K562 (cell line): ENCODE data around the gene PTP4A1. TPM values are rescaled to one million over a fixed set of nuclear protein-coding genes. Genes with fewer than 3 reads are reported as not detected.

ENCODE experiments used
- ATAC-seq: fragments of 200-7000 bp; cut with Tn5 transposase; 3 replicates; pipeline ENCODE4 v1.9.1; 2020; ENCODE audit warnings: moderate library complexity
- BruUV-seq: library from RNA; stranded (reverse); fragments of 400-500 nt; replicated peaks from 2 replicates; lab custom pipeline; 2021; lab: Mats Ljungman, UMichigan
- CTCF ChIA-PET: fragments of 300-600 bp; formaldehyde crosslinking; extraction: SDS; loops from one replicate; lab custom pipeline; 2021; ENCODE audit warnings: low intra/inter-chr PET ratio; lab: Yijun Ruan, JAX
- POLR2A ChIA-PET: fragments of 300-600, 350-650 bp; sonication (Branson Sonifier 250); formaldehyde crosslinking; extraction: SDS; loops from one replicate; lab custom pipeline; 2021; ENCODE audit warnings: antibody characterized with exemption, inconsistent platforms; lab: Yijun Ruan, JAX
- DNase-seq, 4 experiments: peaks; one replicate each; pipeline versions ENCODE4 v3.0.0 to v3.0.0-alpha.2; 2011 to 2018; ENCODE audit warnings: low spot score in 3 of 4, mixed read lengths in 3 of 4; ENCODE audit errors: extremely low read depth in 1 of 4
- FAIRE-seq: peaks from 2 replicates; lab custom pipeline; 2011; peaks lifted over from hg19 to GRCh38; lab: Jason Lieb, UNC
- H2AFZ ChIP-seq: 2 replicates; pipeline ENCODE4 v1.6.0; 2011; ENCODE audit warnings: low read depth, low read length, control low read depth, inconsistent platforms
- H3K27ac ChIP-seq: fragments of 200-600 bp; 3 replicates; pipeline ENCODE4 v1.8.0; 2011; ENCODE audit warnings: low read depth, mild to moderate bottlenecking, control low read depth, inconsistent platforms, low read length, moderate library complexity, mixed read lengths; ENCODE audit errors: extremely low read depth
- H3K27me3 ChIP-seq, 2 experiments: fragments of 300-600 bp in 1 of 2; 2 replicates in 1 of 2; 3 replicates in 1 of 2; pipeline versions ENCODE4 v1.6.0 to v1.8.0; 2011; ENCODE audit warnings: inconsistent platforms in 2 of 2, low read length in 2 of 2, mild to moderate bottlenecking in 1 of 2, mixed read lengths in 1 of 2, moderate library complexity in 1 of 2; ENCODE audit not compliant: control insufficient read depth in 2 of 2, insufficient read depth in 2 of 2
- H3K36me3 ChIP-seq: fragments of 300-600 bp; 3 replicates; pipeline ENCODE4 v1.8.0; 2011; ENCODE audit warnings: mild to moderate bottlenecking, low read length, inconsistent platforms; ENCODE audit not compliant: control insufficient read depth, insufficient read depth
- H3K4me1 ChIP-seq, 2 experiments: fragments of 200-600 bp in 1 of 2; replicated peaks in 1 of 2; 2 replicates in 1 of 2; 3 replicates in 1 of 2; pipeline versions ENCODE4 v1.5.1 to v1.8.0; 2011; ENCODE audit warnings: inconsistent platforms in 2 of 2, low read length in 2 of 2, mild to moderate bottlenecking in 1 of 2, mixed read lengths in 1 of 2, moderate library complexity in 1 of 2; ENCODE audit not compliant: control insufficient read depth in 2 of 2, insufficient read depth in 2 of 2
- H3K4me2 ChIP-seq: 2 replicates; pipeline ENCODE4 v1.6.1; 2011; ENCODE audit warnings: low read length, control low read depth, inconsistent platforms, mixed read lengths; ENCODE audit not compliant: insufficient read depth
- H3K4me3 ChIP-seq: fragments of 200-600 bp; sonication (generic), shearing (Covaris generic); 2 replicates; pipeline ENCODE4 v1.5.1; 2016; ENCODE audit warnings: control low read depth, inconsistent platforms
- H3K79me2 ChIP-seq: fragments of 200-600 bp; 3 replicates; pipeline ENCODE4 v1.8.0; 2011; ENCODE audit warnings: low read length, inconsistent platforms; ENCODE audit not compliant: control insufficient read depth, insufficient read depth
- H3K9ac ChIP-seq, 2 experiments: 2 replicates each; pipeline versions ENCODE4 v1.6.0 to v1.6.1; 2011; ENCODE audit warnings: low read depth in 2 of 2, low read length in 2 of 2, control low read depth in 1 of 2, inconsistent platforms in 1 of 2, mild to moderate bottlenecking in 1 of 2, mixed read lengths in 1 of 2; ENCODE audit not compliant: insufficient read depth in 1 of 2
- H3K9me1 ChIP-seq: one replicate; pipeline ENCODE4 v1.6.0; 2011; ENCODE audit warnings: inconsistent platforms, mild to moderate bottlenecking, low read length, moderate library complexity; ENCODE audit not compliant: control insufficient read depth, insufficient read depth
- H3K9me3 ChIP-seq: replicated peaks from 2 replicates; pipeline ENCODE4 v1.5.1; 2011; ENCODE audit warnings: low read depth, low read length, inconsistent platforms; ENCODE audit not compliant: control insufficient read depth, insufficient read depth
- H4K20me1 ChIP-seq: replicated peaks from 2 replicates; pipeline ENCODE4 v1.6.1; 2011; ENCODE audit warnings: low read length, inconsistent platforms, mixed read lengths; ENCODE audit not compliant: control insufficient read depth, insufficient read depth
- WGBS: fragments of 100-300 bp; shearing (Covaris generic); methylation state at CpG from one replicate; pipeline ENCODE4 v1.1.6; 2016; ENCODE audit warnings: low coverage, mixed read lengths; ENCODE audit not compliant: insufficient coverage; ENCODE audit errors: missing lambda C conversion rate; 5-methylcytosine and 5-hydroxymethylcytosine counted together
- in situ Hi-C: fragments of 300-500 bp; cut with MboI; formaldehyde crosslinking; loops from 4 replicates; pipeline ENCODE4 v1.15.0; 2018; ENCODE audit warnings: inconsistent platforms, mixed read lengths
- intact Hi-C: fragments of 100-400 bp; cut with micrococcal nuclease; formaldehyde crosslinking; loops from 2 replicates; pipeline ENCODE4 v1.14.2; 2022
- polyA plus RNA-seq, 8 experiments: library from polyadenylated mRNA; depleted of rRNA in 4 of 8; stranded (reverse) in 5 of 8; unstranded in 3 of 8; fragments of >200 nt; fragmentation: Nextera tagmentation in 2 of 8; fragmentation: Illumina TruSeq in 1 of 8; extraction: Ambion mirVana in 2 of 8; extraction: Trizol in 1 of 8; gene quantifications; 2 replicates each; pipeline versions ENCODE4 v1.2.1 to v1.2.3, GENCODE V29; 2011 to 2014; ENCODE audit warnings: inconsistent platforms in 1 of 8, missing spikeins in 1 of 8
- total RNA-seq, 7 experiments: library from RNA; depleted of rRNA in 6 of 7; stranded (reverse); fragments of >200 nt in 6 of 7; fragmentation: Illumina TruSeq in 2 of 7; extraction: Trizol in 2 of 7; gene quantifications; 2 replicates each; pipeline versions ENCODE4 v1.2.1 to v1.2.3, GENCODE V29; 2011 to 2021; ENCODE audit warnings: low replicate concordance in 1 of 7
- TF ChIP-seq, protein P1 (sequence below): fragments of 450-650 bp; IDR thresholded peaks from 2 replicates; pipeline ENCODE4 v1.6.1; 2017; ENCODE audit warnings: mild to moderate bottlenecking, moderate library complexity
- TF ChIP-seq, protein P2 (sequence below), 2 experiments: IDR thresholded peaks; 2 replicates each; pipeline ENCODE4 v1.6.1; 2012; ENCODE audit warnings: improper control_type of control experiment in 2 of 2, low read depth in 2 of 2, low read length in 2 of 2, borderline replicate concordance in 1 of 2

Gene PTP4A1
- total and polyA plus RNA-seq, 9 of the 15 experiments (the other 6 are each of a cell fraction or from before 2014, with no cell fraction given) = 3.7 to 67.5 (median 13.1) TPM

DNA sequence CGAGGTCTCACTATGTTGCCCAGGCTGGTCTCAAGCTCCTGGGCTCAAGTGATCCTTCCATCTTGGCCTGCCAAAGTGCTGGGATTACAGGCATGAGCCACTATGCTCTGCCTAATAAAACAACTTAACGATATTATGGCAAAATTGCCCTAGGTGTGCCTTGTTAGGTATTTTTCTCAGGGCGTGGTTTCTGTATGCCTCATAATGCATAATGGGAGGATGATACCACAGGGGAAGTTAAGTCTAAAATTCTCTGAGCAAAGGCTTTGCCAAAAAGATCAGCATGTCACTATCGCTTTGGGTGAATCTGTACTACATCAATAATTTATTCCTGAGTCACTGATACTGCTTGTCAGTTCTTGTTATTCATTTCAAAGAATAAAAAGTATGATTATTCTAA lies 15.9 kb upstream of the PTP4A1 start:
- no peaks in the 10 kb centered on the region for H3K9me1 ChIP-seq
- no peaks in the 10 kb centered on the region for H3K36me3 ChIP-seq
- H3K4me2 ChIP-seq = no peak overlapping the region
- no peaks in the 10 kb centered on the region for H3K9me3 ChIP-seq
- FAIRE-seq (no peak), ATAC-seq (no peak)
- no peaks in the 10 kb centered on the region for H3K4me1 ChIP-seq
- ChIA-PET POLR2A (interaction anchor here (0.9 kb wide), 1 partner anchor 21 kb away, joined by 3 read pairs; no protein-coding TSS in a partner anchor), CTCF (no interaction called here)
- H3K27ac ChIP-seq = no peak overlapping the region
- intact Hi-C loops (no loop called here), in situ Hi-C loops (no loop called here)
- no peak overlapping the region for H2AFZ ChIP-seq
- no peaks in the 10 kb centered on the region for H3K79me2 ChIP-seq
- TF ChIP-seq, protein P1, sequence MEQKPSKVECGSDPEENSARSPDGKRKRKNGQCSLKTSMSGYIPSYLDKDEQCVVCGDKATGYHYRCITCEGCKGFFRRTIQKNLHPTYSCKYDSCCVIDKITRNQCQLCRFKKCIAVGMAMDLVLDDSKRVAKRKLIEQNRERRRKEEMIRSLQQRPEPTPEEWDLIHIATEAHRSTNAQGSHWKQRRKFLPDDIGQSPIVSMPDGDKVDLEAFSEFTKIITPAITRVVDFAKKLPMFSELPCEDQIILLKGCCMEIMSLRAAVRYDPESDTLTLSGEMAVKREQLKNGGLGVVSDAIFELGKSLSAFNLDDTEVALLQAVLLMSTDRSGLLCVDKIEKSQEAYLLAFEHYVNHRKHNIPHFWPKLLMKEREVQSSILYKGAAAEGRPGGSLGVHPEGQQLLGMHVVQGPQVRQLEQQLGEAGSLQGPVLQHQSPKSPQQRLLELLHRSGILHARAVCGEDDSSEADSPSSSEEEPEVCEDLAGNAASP = no peak
- TF ChIP-seq, protein P2, sequence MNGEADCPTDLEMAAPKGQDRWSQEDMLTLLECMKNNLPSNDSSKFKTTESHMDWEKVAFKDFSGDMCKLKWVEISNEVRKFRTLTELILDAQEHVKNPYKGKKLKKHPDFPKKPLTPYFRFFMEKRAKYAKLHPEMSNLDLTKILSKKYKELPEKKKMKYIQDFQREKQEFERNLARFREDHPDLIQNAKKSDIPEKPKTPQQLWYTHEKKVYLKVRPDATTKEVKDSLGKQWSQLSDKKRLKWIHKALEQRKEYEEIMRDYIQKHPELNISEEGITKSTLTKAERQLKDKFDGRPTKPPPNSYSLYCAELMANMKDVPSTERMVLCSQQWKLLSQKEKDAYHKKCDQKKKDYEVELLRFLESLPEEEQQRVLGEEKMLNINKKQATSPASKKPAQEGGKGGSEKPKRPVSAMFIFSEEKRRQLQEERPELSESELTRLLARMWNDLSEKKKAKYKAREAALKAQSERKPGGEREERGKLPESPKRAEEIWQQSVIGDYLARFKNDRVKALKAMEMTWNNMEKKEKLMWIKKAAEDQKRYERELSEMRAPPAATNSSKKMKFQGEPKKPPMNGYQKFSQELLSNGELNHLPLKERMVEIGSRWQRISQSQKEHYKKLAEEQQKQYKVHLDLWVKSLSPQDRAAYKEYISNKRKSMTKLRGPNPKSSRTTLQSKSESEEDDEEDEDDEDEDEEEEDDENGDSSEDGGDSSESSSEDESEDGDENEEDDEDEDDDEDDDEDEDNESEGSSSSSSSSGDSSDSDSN (IDR thresholded peaks at IDR 0.05; ENCODE audit: borderline replicate concordance in 1 of 2, low read depth in 2 of 2, low read length in 2 of 2) = no peak
- TF ChIP-seq, all 486 proteins: peak for 0
- no peak for DNase-seq
- Histone ChIP-seq H4K20me1 (no peaks in the 10 kb centered on the region), H3K9ac (no peak overlapping the region), H3K27me3 (peaks cover 0 to 2% of the 10 kb centered on the region in 2 experiments; a peak in 1 of 5 replicates), H3K4me3 (no peak overlapping the region)
- WGBS = 0% methylated on average over 4 of the region's 4 CpGs
- no TSS peak for BruUV-seq
